Lung (tissue), 12 donors: ENCODE measurements around the gene ASZ1. TPM values are rescaled to one million over a fixed set of nuclear protein-coding genes. Genes with fewer than 3 reads are reported as not detected.

Experiments
- ATAC-seq: fragments of 200-7000 bp; cut with Tn5 transposase; one replicate; pipeline ENCODE4 v1.9.1; 2020; ENCODE audit warnings: moderate number of reproducible peaks; ENCODE audit not compliant: insufficient read depth, low FRiP score
- DNase-seq, 3 donors: peaks; one replicate each; pipeline ENCODE4 v3.0.0-alpha.2; 2013 to 2017
- H3K27ac ChIP-seq, 2 donors: one replicate each; pipeline ENCODE4 v1.5.1; 2013; ENCODE audit warnings: mild to moderate bottlenecking in 2 of 2, moderate library complexity in 2 of 2, control low read depth in 1 of 2, inconsistent platforms in 1 of 2, low read depth in 1 of 2, low read length in 1 of 2
- H3K27me3 ChIP-seq, 3 donors: one replicate each; pipeline ENCODE4 v1.5.1; 2013; ENCODE audit warnings: low read length in 2 of 3; ENCODE audit not compliant: control insufficient read depth in 3 of 3, insufficient read depth in 3 of 3
- H3K36me3 ChIP-seq, 4 donors: one replicate each; pipeline ENCODE4 v1.5.1; 2013; ENCODE audit warnings: low read length in 4 of 4, mild to moderate bottlenecking in 1 of 4, moderate library complexity in 1 of 4; ENCODE audit not compliant: control insufficient read depth in 4 of 4, insufficient read depth in 4 of 4
- H3K4me1 ChIP-seq, 5 donors: one replicate each; pipeline ENCODE4 v1.5.1; 2013; ENCODE audit warnings: low read length in 5 of 5, mild to moderate bottlenecking in 2 of 5, moderate library complexity in 1 of 5; ENCODE audit not compliant: control insufficient read depth in 5 of 5, insufficient read depth in 5 of 5
- H3K4me3 ChIP-seq: one replicate; pipeline ENCODE4 v1.5.1; 2013; ENCODE audit warnings: mild to moderate bottlenecking, control low read depth, moderate library complexity
- H3K9ac ChIP-seq, 2 donors: one replicate each; pipeline ENCODE4 v1.5.1; 2013; ENCODE audit warnings: low read length in 2 of 2, control low read depth in 1 of 2; ENCODE audit not compliant: insufficient read depth in 1 of 2
- H3K9me3 ChIP-seq, 4 donors: one replicate each; pipeline ENCODE4 v1.5.1; 2013; ENCODE audit warnings: low read length in 3 of 4, mild to moderate bottlenecking in 1 of 4, moderate library complexity in 1 of 4; ENCODE audit not compliant: control insufficient read depth in 4 of 4, insufficient read depth in 3 of 4
- whole genome bisulfite sequencing, 2 donors: extraction: QIAGEN DNeasy Blood & Tissue Kit; methylation state at CpG; one replicate each; pipeline ENCODE4 v1.1.7; 2013; 5-methylcytosine and 5-hydroxymethylcytosine counted together
- polyA plus RNA-seq, 2 donors: library from polyadenylated mRNA; stranded (reverse); fragments of 200-250 nt; gene quantifications; one replicate each; pipeline ENCODE4 v1.2.1, GENCODE V29; 2013
- total RNA-seq, 2 donors: library from RNA; depleted of rRNA in 1 of 2; stranded (reverse); fragments of >200 nt in 1 of 2; gene quantifications; one replicate each; pipeline ENCODE4 v1.2.1, GENCODE V29; 2014 to 2021
- TF ChIP-seq, protein P1 (sequence below): IDR thresholded peaks from 2 replicates; pipeline ENCODE4 v1.5.1; 2012; ENCODE audit warnings: mild to moderate bottlenecking; ENCODE audit errors: control extremely low read depth, extremely low read depth
- donor health status: control.
- donor health status: control.
- donor health status: Bipolar disorder and iron deficiency.
- donor health status: healthy.
- donor health status: DM: yes; HTN: yes; CAD: no.

Gene ASZ1
- total and polyA plus RNA-seq, 4 donors = 0.05 to 0.40 (median 0.11) TPM

- ATAC-seq = no peak
- no peak for DNase-seq
- WGBS, 2 donors = 88 to 93% methylated on average over 2 of the region's 2 CpGs
- Histone ChIP-seq H3K4me1 (no peaks in the 10 kb centered on the region), H3K27ac (no peak overlapping the region), H3K27me3 (no peaks in the 10 kb centered on the region), H3K36me3 (no peaks in the 10 kb centered on the region), H3K9me3 (no peaks in the 10 kb centered on the region), H3K9ac (no peak overlapping the region), H3K4me3 (no peak overlapping the region)
- TF ChIP-seq, protein P1, sequence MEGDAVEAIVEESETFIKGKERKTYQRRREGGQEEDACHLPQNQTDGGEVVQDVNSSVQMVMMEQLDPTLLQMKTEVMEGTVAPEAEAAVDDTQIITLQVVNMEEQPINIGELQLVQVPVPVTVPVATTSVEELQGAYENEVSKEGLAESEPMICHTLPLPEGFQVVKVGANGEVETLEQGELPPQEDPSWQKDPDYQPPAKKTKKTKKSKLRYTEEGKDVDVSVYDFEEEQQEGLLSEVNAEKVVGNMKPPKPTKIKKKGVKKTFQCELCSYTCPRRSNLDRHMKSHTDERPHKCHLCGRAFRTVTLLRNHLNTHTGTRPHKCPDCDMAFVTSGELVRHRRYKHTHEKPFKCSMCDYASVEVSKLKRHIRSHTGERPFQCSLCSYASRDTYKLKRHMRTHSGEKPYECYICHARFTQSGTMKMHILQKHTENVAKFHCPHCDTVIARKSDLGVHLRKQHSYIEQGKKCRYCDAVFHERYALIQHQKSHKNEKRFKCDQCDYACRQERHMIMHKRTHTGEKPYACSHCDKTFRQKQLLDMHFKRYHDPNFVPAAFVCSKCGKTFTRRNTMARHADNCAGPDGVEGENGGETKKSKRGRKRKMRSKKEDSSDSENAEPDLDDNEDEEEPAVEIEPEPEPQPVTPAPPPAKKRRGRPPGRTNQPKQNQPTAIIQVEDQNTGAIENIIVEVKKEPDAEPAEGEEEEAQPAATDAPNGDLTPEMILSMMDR = no peak
Measured at GRCh38 chr7:117349570-117349969, 77.7 kb downstream of the ASZ1 start.

DNA sequence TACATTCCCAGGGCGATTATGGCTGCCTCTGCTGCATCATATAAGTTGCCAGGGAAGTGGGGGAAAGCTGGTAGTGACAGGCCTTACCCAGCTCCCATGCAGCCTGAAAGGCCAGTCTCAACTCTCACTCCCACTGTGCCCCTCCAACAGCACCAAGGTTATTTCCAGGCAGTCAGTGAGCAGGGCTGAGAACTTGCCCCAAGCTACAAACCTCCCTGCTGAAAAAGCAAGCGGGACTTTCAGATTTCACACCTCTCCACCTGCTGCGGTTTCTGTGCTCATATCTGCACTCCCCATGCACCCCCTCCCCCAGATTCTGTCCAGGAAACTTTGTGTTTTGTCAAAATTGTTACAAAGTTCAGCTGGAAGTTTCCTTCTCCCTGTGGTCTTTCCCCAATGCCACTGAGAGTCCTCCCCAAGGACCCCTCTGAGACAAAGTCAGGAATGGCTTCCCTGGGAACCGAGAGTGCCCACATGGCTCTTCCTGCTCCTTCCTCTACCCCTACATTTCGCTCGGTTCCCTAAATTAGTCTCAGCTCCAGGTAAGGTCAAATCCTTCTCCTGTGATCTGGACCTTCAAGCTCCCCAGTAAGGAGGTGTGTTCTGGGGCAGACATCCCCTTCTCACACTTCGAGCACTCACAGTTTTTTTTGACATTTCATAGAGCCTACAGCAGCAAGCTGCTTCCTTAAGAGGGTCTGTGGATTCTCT lies 79.2 kb downstream of the ASZ1 start:
- Histone ChIP-seq H3K36me3 (no peaks in the 10 kb centered on the region), H3K27ac (no peak overlapping the region), H3K4me3 (no peak overlapping the region), H3K4me1 (no peaks in the 10 kb centered on the region), H3K9me3 (no peaks in the 10 kb centered on the region), H3K9ac (no peak overlapping the region), H3K27me3 (no peaks in the 10 kb centered on the region)
- WGBS, 2 donors = 85 to 88% methylated on average over 7 of the region's 7 CpGs
- DNase-seq (no peak), ATAC-seq (no peak)
- TF ChIP-seq, protein P1 = no peak

- TF ChIP-seq, protein P1 = no peak
- Histone ChIP-seq H3K4me1 (no peaks in the 10 kb centered on the region), H3K9ac (no peak overlapping the region), H3K36me3 (no peaks in the 10 kb centered on the region), H3K27me3 (no peaks in the 10 kb centered on the region), H3K4me3 (no peak overlapping the region), H3K27ac (no peak overlapping the region), H3K9me3 (no peaks in the 10 kb centered on the region)
- ATAC-seq (no peak), DNase-seq (no peak)
- 87 to 89% methylated on average over 6 of the region's 6 CpGs for WGBS, 2 donors
Measured at GRCh38 chr7:117347480-117347879, 79.8 kb downstream of the ASZ1 start.

- Histone ChIP-seq H3K27me3 (no peaks in the 10 kb centered on the region), H3K36me3 (no peaks in the 10 kb centered on the region), H3K27ac (no peak overlapping the region), H3K9me3 (no peaks in the 10 kb centered on the region), H3K9ac (no peak overlapping the region), H3K4me3 (no peak overlapping the region), H3K4me1 (no peaks in the 10 kb centered on the region)
- ATAC-seq = no peak
- no peak for DNase-seq
- TF ChIP-seq, protein P1 = no peak
Measured at GRCh38 chr7:117346161-117346560, 81.1 kb downstream of the ASZ1 start.
